Testis (tissue), 3 donors: ENCODE measurements around the gene RET. TPM values are rescaled to one million over a fixed set of nuclear protein-coding genes. Genes with fewer than 3 reads are reported as not detected.

Experiments used
- DNase-seq: peaks from one replicate; pipeline ENCODE4 v3.0.0-alpha.2; 2019
- H3K27ac ChIP-seq, 2 donors: fragments of 200-600 bp; sonication (generic); one replicate each; pipeline ENCODE4 v1.5.1; 2019
- H3K27me3 ChIP-seq: fragments of 200-600 bp; sonication (generic); one replicate; pipeline ENCODE4 v1.5.1; 2019
- H3K36me3 ChIP-seq: fragments of 200-600 bp; sonication (generic); one replicate; pipeline ENCODE4 v1.5.1; 2017; ENCODE audit warnings: low read depth; ENCODE audit errors: missing control alignments
- H3K4me1 ChIP-seq: fragments of 200-600 bp; sonication (generic); one replicate; pipeline ENCODE4 v1.5.1; 2019
- H3K4me3 ChIP-seq, 2 donors: fragments of 200-600 bp; sonication (generic); one replicate each; pipeline ENCODE4 v1.5.1; 2017 to 2019
- H3K9me3 ChIP-seq: fragments of 200-600 bp; sonication (generic); one replicate; pipeline ENCODE4 v1.5.1; 2017
- POLR2A ChIP-seq: fragments of 450-650 bp; IDR thresholded peaks from one replicate; pipeline ENCODE4 v1.6.1; 2017; ENCODE audit warnings: antibody characterized with exemption, mild to moderate bottlenecking, moderate library complexity
- WGBS, 2 donors: methylation state at CpG; one replicate each; pipeline ENCODE4 v1.1.5; 2018; 5-methylcytosine and 5-hydroxymethylcytosine counted together
- intact Hi-C: fragments of 100-400 bp; cut with DNase I; formaldehyde crosslinking; loops from one replicate; pipeline ENCODE4 v1.15.1; 2023; ENCODE audit warnings: low total_unique reads
- polyA plus RNA-seq: library from polyadenylated mRNA; stranded (reverse); fragments of 350-450 nt; fragmentation: Illumina TruSeq; extraction: RNeasy Lipid Tissue Mini Kit (QIAGEN cat#74804); gene quantifications from one replicate; pipeline ENCODE4 v1.2.3, GENCODE V29; 2014; ENCODE audit warnings: low read depth, low replicate concordance; ENCODE audit not compliant: insufficient read depth
- total RNA-seq, 2 donors: library from RNA; depleted of rRNA; stranded (reverse); fragments of >200 nt; gene quantifications; one replicate each; pipeline ENCODE4 v1.2.3, GENCODE V29; 2016
- TF ChIP-seq, protein P1 (sequence below), 3 experiments: fragments of 450-650 bp in 2 of 3; fragments of 200-600 bp in 1 of 3; sonication (generic) in 1 of 3; IDR thresholded peaks; one replicate each; pipeline ENCODE4 v1.5.1; 2016 to 2019; ENCODE audit warnings: antibody characterized with exemption in 3 of 3, mild to moderate bottlenecking in 2 of 3, moderate library complexity in 1 of 3

RET gene
- total and polyA plus RNA-seq, 3 donors from 2014 or later = 5.1 to 9.5 (median 7.3) TPM

DNA sequence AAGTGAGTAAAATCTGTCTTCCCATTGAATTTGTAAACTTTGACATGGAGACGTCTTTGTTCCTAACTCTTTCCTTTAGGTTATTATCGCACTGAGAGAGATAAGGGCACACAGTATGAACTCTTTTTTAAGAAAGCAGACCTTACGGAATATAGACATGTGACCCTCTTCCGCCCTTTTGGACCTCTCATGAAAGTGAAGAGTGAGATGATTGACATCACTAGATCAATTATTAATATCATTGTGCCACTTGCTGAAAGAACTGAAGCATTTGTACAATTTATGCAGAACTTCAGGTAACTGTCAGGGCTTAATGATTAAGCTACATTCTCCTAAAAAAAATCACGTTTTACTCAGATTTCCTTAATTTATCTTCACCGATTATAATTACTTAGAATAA, 81.8 kb downstream of the RET start:
- Histone ChIP-seq H3K36me3 (no peaks in the 10 kb centered on the region), H3K4me3 (no peak overlapping the region), H3K27me3 (no peaks in the 10 kb centered on the region), H3K27ac (no peak overlapping the region), H3K9me3 (no peaks in the 10 kb centered on the region), H3K4me1 (peaks cover 3% of the 10 kb centered on the region)
- intact Hi-C loops = no loop called here
- DNase-seq = no peak
- TF ChIP-seq, protein P1, sequence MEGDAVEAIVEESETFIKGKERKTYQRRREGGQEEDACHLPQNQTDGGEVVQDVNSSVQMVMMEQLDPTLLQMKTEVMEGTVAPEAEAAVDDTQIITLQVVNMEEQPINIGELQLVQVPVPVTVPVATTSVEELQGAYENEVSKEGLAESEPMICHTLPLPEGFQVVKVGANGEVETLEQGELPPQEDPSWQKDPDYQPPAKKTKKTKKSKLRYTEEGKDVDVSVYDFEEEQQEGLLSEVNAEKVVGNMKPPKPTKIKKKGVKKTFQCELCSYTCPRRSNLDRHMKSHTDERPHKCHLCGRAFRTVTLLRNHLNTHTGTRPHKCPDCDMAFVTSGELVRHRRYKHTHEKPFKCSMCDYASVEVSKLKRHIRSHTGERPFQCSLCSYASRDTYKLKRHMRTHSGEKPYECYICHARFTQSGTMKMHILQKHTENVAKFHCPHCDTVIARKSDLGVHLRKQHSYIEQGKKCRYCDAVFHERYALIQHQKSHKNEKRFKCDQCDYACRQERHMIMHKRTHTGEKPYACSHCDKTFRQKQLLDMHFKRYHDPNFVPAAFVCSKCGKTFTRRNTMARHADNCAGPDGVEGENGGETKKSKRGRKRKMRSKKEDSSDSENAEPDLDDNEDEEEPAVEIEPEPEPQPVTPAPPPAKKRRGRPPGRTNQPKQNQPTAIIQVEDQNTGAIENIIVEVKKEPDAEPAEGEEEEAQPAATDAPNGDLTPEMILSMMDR (IDR thresholded peaks at IDR 0.05) = no peak
- TF ChIP-seq POLR2A = no peak
- WGBS, 2 donors = 93 to 96% methylated on average over 6 of the region's 6 CpGs

DNA sequence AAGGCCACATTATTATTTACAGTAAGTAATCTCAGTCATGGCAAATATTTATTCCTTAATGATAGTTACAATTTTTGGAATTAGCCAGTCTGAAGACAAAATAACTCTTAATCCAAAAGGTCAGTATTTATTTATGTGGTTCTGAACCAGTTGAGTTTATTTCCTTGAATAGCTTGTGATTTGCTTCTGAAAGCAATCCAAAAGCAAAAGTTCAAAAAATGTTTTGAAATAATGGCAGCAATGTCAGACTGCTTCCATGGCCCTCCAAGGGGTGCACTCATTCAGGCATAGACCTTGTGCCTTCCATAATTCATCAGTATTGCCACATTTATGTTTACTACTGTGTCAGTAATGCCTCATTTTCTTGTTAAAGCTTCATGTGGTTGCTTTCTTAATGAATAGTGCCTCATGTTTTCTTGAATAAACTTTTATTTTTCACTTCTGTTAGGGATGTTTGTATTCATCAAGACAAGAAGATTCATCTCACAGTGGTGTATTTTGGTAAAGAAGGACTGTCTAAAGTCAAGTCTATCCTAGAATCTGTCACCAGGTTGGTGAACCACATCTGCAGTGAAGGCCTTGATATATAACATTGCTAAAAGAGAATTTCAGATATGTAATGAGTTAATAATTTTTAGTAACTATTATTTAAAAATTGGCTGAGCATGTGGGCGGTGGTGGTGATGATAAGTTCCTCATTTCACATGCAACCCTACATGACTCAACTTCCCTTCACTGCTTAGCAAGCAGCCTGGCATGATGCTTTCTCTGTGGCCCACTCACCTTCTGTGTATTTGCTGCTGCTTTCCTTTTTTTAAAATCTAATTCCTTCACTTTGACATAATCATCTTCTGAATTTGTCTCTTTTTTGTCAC, 83.4 kb downstream of the RET start:
- Histone ChIP-seq H3K36me3 (no peaks in the 10 kb centered on the region), H3K27me3 (no peaks in the 10 kb centered on the region), H3K4me1 (peaks cover 3% of the 10 kb centered on the region), H3K27ac (no peak overlapping the region), H3K4me3 (no peak overlapping the region), H3K9me3 (no peaks in the 10 kb centered on the region)
- no peak for DNase-seq
- no peak for TF ChIP-seq POLR2A
- TF ChIP-seq, protein P1 (IDR thresholded peaks at IDR 0.05) = no peak
- intact Hi-C loops = no loop called here
- 88 to 90% methylated on average over 1 of the region's 1 CpG for WGBS, 2 donors

DNA sequence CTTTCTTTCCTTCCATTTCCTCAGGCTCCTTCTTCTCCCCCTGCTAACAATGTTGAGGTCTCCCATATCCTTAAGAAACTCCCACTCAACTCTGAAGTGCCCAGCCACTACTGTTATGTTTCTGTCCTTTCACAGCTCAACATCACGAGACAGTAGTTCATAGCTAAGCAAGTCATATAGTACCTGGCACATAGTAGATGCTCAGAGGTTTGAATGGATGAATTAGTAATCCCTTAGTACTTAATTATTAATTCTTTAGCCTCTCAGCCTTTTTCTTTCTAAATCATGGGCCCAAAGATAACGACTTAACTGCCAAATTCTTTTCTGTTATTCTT, 84.0 kb downstream of the RET start:
- intact Hi-C loops = no loop called here
- Histone ChIP-seq H3K4me1 (peaks cover 3% of the 10 kb centered on the region), H3K27me3 (no peaks in the 10 kb centered on the region), H3K36me3 (no peaks in the 10 kb centered on the region), H3K4me3 (no peak overlapping the region), H3K27ac (no peak overlapping the region), H3K9me3 (no peaks in the 10 kb centered on the region)
- no peak for DNase-seq
- TF ChIP-seq, protein P1 (IDR thresholded peaks at IDR 0.05) = no peak
- WGBS, 2 donors = 89 to 91% methylated on average over 2 of the region's 2 CpGs

DNA sequence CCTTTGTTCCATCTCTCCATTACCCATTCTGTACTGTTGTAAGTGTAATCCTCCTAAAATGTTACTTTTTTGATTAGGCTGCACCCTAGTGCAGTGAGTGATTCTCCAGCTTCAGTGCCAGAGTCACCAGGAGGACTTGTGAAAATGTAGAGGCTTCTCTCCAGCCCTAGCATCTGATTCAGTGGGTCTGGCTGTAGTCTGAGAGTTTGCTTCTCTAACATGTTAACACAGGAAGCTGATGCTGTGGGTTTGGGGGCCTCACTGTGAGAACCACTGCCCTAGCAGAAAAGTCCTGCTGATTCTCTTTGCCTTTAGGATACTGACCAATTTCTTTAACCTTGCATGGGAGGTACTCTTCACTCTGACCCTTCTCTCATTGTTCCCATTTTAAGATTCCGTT, 85.7 kb downstream of the RET start:
- Histone ChIP-seq H3K27me3 (no peaks in the 10 kb centered on the region), H3K4me3 (no peak overlapping the region), H3K36me3 (no peaks in the 10 kb centered on the region), H3K4me1 (peaks cover 3% of the 10 kb centered on the region), H3K9me3 (no peaks in the 10 kb centered on the region), H3K27ac (no peak overlapping the region)
- WGBS, 2 donors = 71 to 86% methylated on average over 1 of the region's 1 CpG
- DNase-seq = no peak
- intact Hi-C loops = no loop called here
- TF ChIP-seq, protein P1 (IDR thresholded peaks at IDR 0.05) = no peak
- no peak for TF ChIP-seq POLR2A
